DOHH2 (cell line): ENCODE measurements around the gene OTUD5.

Experiments
- H3F3A ChIP-seq: fragments of 200-600 bp; sonication (generic), shearing (Covaris generic); 2 replicates; pipeline ENCODE4 v1.6.0; 2016; ENCODE audit warnings: antibody characterized with exemption, mild to moderate bottlenecking; ENCODE audit not compliant: control insufficient read depth, insufficient read depth
- H3K27ac ChIP-seq: fragments of 200-600 bp; sonication (generic); 2 replicates; pipeline ENCODE4 v1.5.1; 2014; ENCODE audit warnings: low read depth, mild to moderate bottlenecking, low read length, moderate library complexity
- H3K27me3 ChIP-seq: fragments of 200-600 bp; sonication (generic); 2 replicates; pipeline ENCODE4 v1.6.1; 2014; ENCODE audit warnings: mild to moderate bottlenecking, low read length, mixed read lengths; ENCODE audit not compliant: control insufficient read depth
- H3K36me3 ChIP-seq: fragments of 200-600 bp; sonication (generic); 2 replicates; pipeline ENCODE4 v1.6.1; 2014; ENCODE audit warnings: mild to moderate bottlenecking, low read length, moderate library complexity, mixed read lengths; ENCODE audit not compliant: control insufficient read depth
- H3K4me1 ChIP-seq: fragments of 200-600 bp; sonication (generic); 2 replicates; pipeline ENCODE4 v1.6.1; 2014; ENCODE audit warnings: mild to moderate bottlenecking, low read length, mixed read lengths; ENCODE audit not compliant: control insufficient read depth
- H3K4me2 ChIP-seq: fragments of 200-600 bp; sonication (generic); 2 replicates; pipeline ENCODE4 v1.6.0; 2014; ENCODE audit warnings: mild to moderate bottlenecking, low read length, moderate library complexity
- H3K4me3 ChIP-seq: fragments of 200-600 bp; sonication (generic); 2 replicates; pipeline ENCODE4 v1.5.1; 2014; ENCODE audit warnings: mild to moderate bottlenecking, low read length, mixed read lengths
- H3K79me2 ChIP-seq: fragments of 200-600 bp; sonication (generic); 2 replicates; pipeline ENCODE4 v1.6.1; 2014; ENCODE audit warnings: mild to moderate bottlenecking, low read length, mixed read lengths; ENCODE audit not compliant: control insufficient read depth
- H3K9me2 ChIP-seq: fragments of 200-600 bp; sonication (generic); replicated peaks from 2 replicates; pipeline ENCODE4 v1.6.1; 2014; ENCODE audit warnings: mild to moderate bottlenecking, low read length, mixed read lengths; ENCODE audit not compliant: control insufficient read depth
- H3K9me3 ChIP-seq: fragments of 200-600 bp; sonication (generic); 2 replicates; pipeline ENCODE4 v1.6.1; 2014; ENCODE audit warnings: antibody characterized with exemption, low read length, mixed read lengths; ENCODE audit not compliant: control insufficient read depth, insufficient read depth
- H4K20me1 ChIP-seq: fragments of 200-600 bp; sonication (generic); 2 replicates; pipeline ENCODE4 v1.6.0; 2014; ENCODE audit warnings: low read depth, mild to moderate bottlenecking, antibody characterized with exemption, low read length, moderate library complexity; ENCODE audit not compliant: control insufficient read depth, insufficient read depth
- EZH2phosphoT487 ChIP-seq: fragments of 200-600 bp; sonication (generic); IDR thresholded peaks from 2 replicates; pipeline ENCODE4 v1.6.1; 2017; ENCODE audit warnings: borderline replicate concordance, mild to moderate bottlenecking, antibody characterized with exemption, low read length, moderate library complexity, mixed read lengths
- TF ChIP-seq, protein P1 (sequence below): fragments of 200-600 bp; sonication (generic); IDR thresholded peaks from one replicate; pipeline ENCODE4 v1.5.1; 2014; ENCODE audit warnings: antibody characterized with exemption, mild to moderate bottlenecking, low read depth, low read length; ENCODE audit not compliant: poor library complexity, severe bottlenecking

OTUD5 gene

DNA sequence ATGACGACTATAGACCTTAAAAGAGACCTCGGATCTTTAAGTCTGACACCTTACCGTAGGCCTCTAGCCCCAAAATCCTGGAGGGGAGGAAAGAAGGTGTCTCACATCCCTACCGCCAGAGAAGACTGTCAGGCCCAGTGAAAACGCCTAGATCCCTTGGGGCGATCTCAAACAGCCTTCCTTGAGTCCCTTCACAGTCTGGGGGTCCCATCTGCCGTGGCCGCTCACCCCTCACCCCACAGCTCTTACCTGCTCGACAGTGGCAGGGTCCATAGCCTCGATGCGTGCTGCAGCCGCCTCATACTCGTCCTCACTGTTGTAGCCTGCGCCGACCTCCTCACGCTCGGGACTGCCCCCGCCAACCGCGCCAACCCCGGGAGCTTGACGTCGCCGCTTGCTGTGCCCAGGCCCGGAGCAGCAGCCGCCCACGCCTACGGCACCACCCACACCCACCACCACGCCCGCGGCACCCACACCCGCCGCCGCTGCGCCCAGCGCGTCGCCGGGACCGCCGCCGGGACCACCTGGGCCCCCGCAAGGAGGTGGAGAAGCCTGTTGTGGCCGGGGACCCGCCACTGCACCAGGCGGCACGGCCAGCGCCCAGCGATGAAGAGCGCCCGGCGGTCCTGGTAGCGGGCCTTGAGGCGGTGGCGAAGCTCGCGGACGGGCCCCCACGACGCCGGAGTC lies 536 bp downstream of the OTUD5 start:
- H3K9me3 ChIP-seq: no peaks in the 10 kb centered on the region
- peak overlapping the region; percentile 91 for H3K4me3 ChIP-seq
- H3K4me2 ChIP-seq: peak overlapping the region; percentile 82
- H4K20me1 ChIP-seq: no peaks in the 10 kb centered on the region
- peaks cover 31% of the 10 kb centered on the region for H3K36me3 ChIP-seq
- no peaks in the 10 kb centered on the region for H3K27me3 ChIP-seq
- H3K79me2 ChIP-seq: peaks cover 67% of the 10 kb centered on the region
- H3K4me1 ChIP-seq: peaks cover 48% of the 10 kb centered on the region
- no peaks in the 10 kb centered on the region; the same call in 1 of the 2 replicates for H3F3A ChIP-seq
- H3K9me2 ChIP-seq: no peaks in the 10 kb centered on the region
- H3K27ac ChIP-seq: peak overlapping the region; percentile 21; the same call in 1 of the 2 replicates
- no peak for TF ChIP-seq EZH2phosphoT487
- TF ChIP-seq, protein P1, sequence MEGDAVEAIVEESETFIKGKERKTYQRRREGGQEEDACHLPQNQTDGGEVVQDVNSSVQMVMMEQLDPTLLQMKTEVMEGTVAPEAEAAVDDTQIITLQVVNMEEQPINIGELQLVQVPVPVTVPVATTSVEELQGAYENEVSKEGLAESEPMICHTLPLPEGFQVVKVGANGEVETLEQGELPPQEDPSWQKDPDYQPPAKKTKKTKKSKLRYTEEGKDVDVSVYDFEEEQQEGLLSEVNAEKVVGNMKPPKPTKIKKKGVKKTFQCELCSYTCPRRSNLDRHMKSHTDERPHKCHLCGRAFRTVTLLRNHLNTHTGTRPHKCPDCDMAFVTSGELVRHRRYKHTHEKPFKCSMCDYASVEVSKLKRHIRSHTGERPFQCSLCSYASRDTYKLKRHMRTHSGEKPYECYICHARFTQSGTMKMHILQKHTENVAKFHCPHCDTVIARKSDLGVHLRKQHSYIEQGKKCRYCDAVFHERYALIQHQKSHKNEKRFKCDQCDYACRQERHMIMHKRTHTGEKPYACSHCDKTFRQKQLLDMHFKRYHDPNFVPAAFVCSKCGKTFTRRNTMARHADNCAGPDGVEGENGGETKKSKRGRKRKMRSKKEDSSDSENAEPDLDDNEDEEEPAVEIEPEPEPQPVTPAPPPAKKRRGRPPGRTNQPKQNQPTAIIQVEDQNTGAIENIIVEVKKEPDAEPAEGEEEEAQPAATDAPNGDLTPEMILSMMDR: no peak

DNA sequence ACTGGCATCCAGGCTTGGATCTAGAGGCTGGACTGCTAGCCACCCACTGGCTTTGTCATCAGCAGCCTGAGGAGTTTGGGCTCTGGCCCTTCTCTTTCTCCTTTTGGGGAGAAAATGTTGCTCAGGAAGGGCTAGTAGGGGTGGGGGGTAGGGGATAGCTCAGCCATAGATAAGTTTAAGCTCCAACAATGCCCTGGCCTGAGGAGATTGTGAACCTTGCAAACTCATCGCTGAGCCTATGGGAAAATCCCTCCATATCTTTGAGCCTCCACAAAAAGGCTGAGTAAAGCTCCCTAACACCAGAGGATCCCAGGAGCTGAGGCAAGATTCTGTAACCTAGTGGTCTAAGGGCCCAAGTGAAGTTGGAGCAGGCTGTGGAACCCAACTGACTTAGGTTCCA lies 8.8 kb downstream of the OTUD5 start:
- no peaks in the 10 kb centered on the region for H3K27me3 ChIP-seq
- H3K27ac ChIP-seq: no peak overlapping the region
- peaks cover 5% of the 10 kb centered on the region for H3K36me3 ChIP-seq
- no peaks in the 10 kb centered on the region for H4K20me1 ChIP-seq
- H3K4me1 ChIP-seq: peaks cover 8% of the 10 kb centered on the region
- no peak overlapping the region for H3K4me3 ChIP-seq
- no peaks in the 10 kb centered on the region for H3K9me2 ChIP-seq
- TF ChIP-seq, protein P1: no peak
- TF ChIP-seq EZH2phosphoT487: no peak
- H3K9me3 ChIP-seq: no peaks in the 10 kb centered on the region
- H3K79me2 ChIP-seq: peaks cover 80% of the 10 kb centered on the region
- no peak overlapping the region for H3K4me2 ChIP-seq
- H3F3A ChIP-seq: no peaks in the 10 kb centered on the region

DNA sequence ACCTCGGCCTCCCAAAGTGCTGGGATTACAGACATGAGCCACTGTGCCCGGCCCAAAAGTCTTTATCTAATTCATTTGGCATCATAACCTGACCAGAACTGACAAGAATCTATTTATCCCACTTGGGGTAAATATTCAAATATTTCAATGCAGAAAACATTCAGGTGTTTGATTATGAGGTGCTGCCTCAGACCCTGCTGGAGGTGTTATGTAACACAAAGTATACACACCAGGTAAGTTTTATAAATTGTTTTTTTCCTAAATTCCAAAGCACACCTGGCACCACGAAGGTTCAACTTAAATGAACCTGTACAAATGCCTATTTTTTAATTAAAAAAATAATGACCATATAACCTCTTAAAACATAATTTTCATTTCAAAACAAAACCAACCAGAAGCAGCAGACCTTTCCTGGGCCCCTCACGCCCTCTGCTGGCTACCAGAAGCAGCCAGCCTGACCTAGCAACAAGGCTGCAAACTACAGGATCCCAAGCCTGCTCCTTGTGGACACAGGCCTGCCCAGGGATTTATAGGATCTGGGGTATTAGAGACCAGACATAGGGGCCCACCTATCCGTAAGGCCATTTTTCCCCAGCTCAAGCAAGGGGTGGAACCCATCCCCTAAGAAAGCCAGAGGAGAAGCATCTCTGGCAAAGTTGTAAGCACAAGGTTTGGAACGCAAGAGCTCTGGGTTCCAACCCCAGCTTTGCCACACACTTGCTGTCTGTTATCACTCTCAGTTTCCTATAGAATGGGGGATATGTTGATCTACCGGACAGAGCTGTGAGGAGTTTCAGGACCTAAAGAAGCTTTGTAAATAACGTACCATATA lies 11.7 kb downstream of the OTUD5 start:
- H3K4me3 ChIP-seq: no peak overlapping the region

More for the DNA sequence above, 11.7 kb downstream of the OTUD5 start:
- Histone ChIP-seq H3K27ac (no peak overlapping the region), H3F3A (no peaks in the 10 kb centered on the region), H3K9me2 (no peaks in the 10 kb centered on the region), H3K79me2 (peaks cover 76% of the 10 kb centered on the region), H4K20me1 (no peaks in the 10 kb centered on the region), H3K4me2 (no peak overlapping the region), H3K27me3 (no peaks in the 10 kb centered on the region), H3K36me3 (peaks cover 18% of the 10 kb centered on the region), H3K4me1 (peaks cover 25% of the 10 kb centered on the region), H3K9me3 (no peaks in the 10 kb centered on the region)
- TF ChIP-seq, protein P1: peak; percentile 66
- no peak for TF ChIP-seq EZH2phosphoT487
